ENCODE measurements around the gene GLIS1. TPM values are rescaled to one million over a fixed set of nuclear protein-coding genes. Genes with fewer than 3 reads are reported as not detected.

GLIS1 gene
- total RNA-seq, 1 experiment from 2014 or later, result 0.24 TPM

- ChIA-PET CTCF (interaction anchor here (0.6 to 7.3 kb wide), 19 partner anchors 9 to 299 kb away, joined by 3 to 62 read pairs (median 4); no protein-coding TSS in a partner anchor), POLR2A (no interaction called here)
- no peaks in the 10 kb centered on the region for H3K36me3 Mint-ChIP-seq
- H3K27me3 Mint-ChIP-seq (ENCODE audit: low read depth), result no peaks in the 10 kb centered on the region; the same call in 1 of the 2 replicates
- peaks cover 4% of the 10 kb centered on the region; the same call in 1 of the 2 replicates for H3K9me3 Mint-ChIP-seq
- no peak for TF ChIP-seq ETV6 (CRISPR knock-in tag; IDR thresholded peaks at IDR 0.05)
- no peak for TF ChIP-seq GRHL2 (CRISPR knock-in tag; IDR thresholded peaks at IDR 0.05; ENCODE audit: insufficient replicate concordance, severe bottlenecking)
- no peak for TF ChIP-seq JUN (CRISPR knock-in tag; IDR thresholded peaks at IDR 0.05)
- no peak for TF ChIP-seq NFE2L1 (CRISPR knock-in tag; IDR thresholded peaks at IDR 0.05)
- no peak for TF ChIP-seq AR (CRISPR knock-in tag; IDR thresholded peaks at IDR 0.05)
- TF ChIP-seq GABPB1 (CRISPR knock-in tag; IDR thresholded peaks at IDR 0.05), result no peak
- no peak for TF ChIP-seq ZNF396 (CRISPR knock-in tag; IDR thresholded peaks at IDR 0.05; ENCODE audit: borderline replicate concordance)
- no peak overlapping the region for H3K4me3 Mint-ChIP-seq
- no peak overlapping the region; the same call in 1 of the 2 replicates for H3K27ac Mint-ChIP-seq
- no peak for ATAC-seq
- peaks cover 16% of the 10 kb centered on the region for H3K4me1 Mint-ChIP-seq
- peak; percentile 3 for DNase-seq (ENCODE audit: low spot score)
These were observed 161.2 kb downstream of the GLIS1 start for GRCh38 chr1:53577761-53578100.

- Mint-ChIP-seq H3K9me3 (peaks cover 4% of the 10 kb centered on the region; the same call in 1 of the 2 replicates), H3K4me1 (peaks cover 20% of the 10 kb centered on the region), H3K4me3 (no peak overlapping the region), H3K36me3 (no peaks in the 10 kb centered on the region), H3K27me3 (ENCODE audit: low read depth) (no peaks in the 10 kb centered on the region; the same call in 1 of the 2 replicates), H3K27ac (no peak overlapping the region)
- POLR2A ChIA-PET, result interaction anchor here (1.1 kb wide), 1 partner anchor 15 kb away, joined by 5 read pairs; no protein-coding TSS in a partner anchor
- peak; percentile 21 for DNase-seq (ENCODE audit: low spot score)
- CTCF ChIA-PET, result interaction anchor here (0.6 to 7.3 kb wide), 24 partner anchors 9 to 299 kb away, joined by 3 to 62 read pairs (median 4); no protein-coding TSS in a partner anchor
- ATAC-seq, result peak; percentile 58
- TF ChIP-seq NR3C1 (CRISPR knock-in tag; conservative IDR thresholded peaks at IDR 0.05; ENCODE audit: low read depth) (0 out of 2 replicates have a peak, but pooled peaks have one; percentile 28), AR (CRISPR knock-in tag; IDR thresholded peaks at IDR 0.05) (no peak), TEAD1 (CRISPR knock-in tag; IDR thresholded peaks at IDR 0.05) (no peak)
These were observed 161.9 kb downstream of the GLIS1 start for GRCh38 chr1:53576866-53577760.

GRCh38 chr1:53576381-53576801 is 162.6 kb downstream of the GLIS1 start:
- peaks cover 19% of the 10 kb centered on the region for H3K4me1 Mint-ChIP-seq
- ATAC-seq (no peak), DNase-seq (ENCODE audit: low spot score) (peak; percentile 9)
- POLR2A ChIA-PET, result interaction anchor here (1.1 kb wide), 1 partner anchor 14 kb away, joined by 5 read pairs; no protein-coding TSS in a partner anchor
- peaks cover 4% of the 10 kb centered on the region; the same call in 1 of the 2 replicates for H3K9me3 Mint-ChIP-seq
- TF ChIP-seq ZNF219 (CRISPR knock-in tag; IDR thresholded peaks at IDR 0.05; ENCODE audit: borderline replicate concordance) (no peak), ZNF512 (CRISPR knock-in tag; IDR thresholded peaks at IDR 0.05; ENCODE audit: borderline replicate concordance) (no peak), ZNF138 (CRISPR knock-in tag; conservative IDR thresholded peaks at IDR 0.05) (no peak), ETV6 (CRISPR knock-in tag; IDR thresholded peaks at IDR 0.05) (no peak), NR3C1 (CRISPR knock-in tag; conservative IDR thresholded peaks at IDR 0.05; ENCODE audit: low read depth) (no peak), JUN (CRISPR knock-in tag; IDR thresholded peaks at IDR 0.05) (no peak), ZNF423 (CRISPR knock-in tag; IDR thresholded peaks at IDR 0.05) (no peak), ESRRA (CRISPR knock-in tag; IDR thresholded peaks at IDR 0.05; ENCODE audit: borderline replicate concordance) (no peak), NR2C2 (CRISPR knock-in tag; IDR thresholded peaks at IDR 0.05) (no peak), ZNF232 (CRISPR knock-in tag; IDR thresholded peaks at IDR 0.05) (no peak), RORB (CRISPR knock-in tag; IDR thresholded peaks at IDR 0.05) (no peak)
- CTCF ChIA-PET, result interaction anchor here (0.8 to 7.3 kb wide), 15 partner anchors 10 to 298 kb away, joined by 3 to 62 read pairs (median 6); no protein-coding TSS in a partner anchor
- no peak overlapping the region for H3K27ac Mint-ChIP-seq
- no peaks in the 10 kb centered on the region for H3K36me3 Mint-ChIP-seq
- no peak overlapping the region for H3K4me3 Mint-ChIP-seq
- no peaks in the 10 kb centered on the region; the same call in 1 of the 2 replicates for H3K27me3 Mint-ChIP-seq (ENCODE audit: low read depth)
